DND-41 (cell line): ENCODE results near the gene PAK2.

ENCODE experiments used
- EZH2 ChIP-seq: IDR thresholded peaks from 3 replicates; pipeline ENCODE4 v1.6.1; 2012; ENCODE audit warnings: borderline replicate concordance, low read depth, mild to moderate bottlenecking, moderate library complexity, low read length, inconsistent platforms; ENCODE audit not compliant: severe bottlenecking
- TF ChIP-seq, protein P1 (sequence below): IDR thresholded peaks from 2 replicates; pipeline ENCODE4 v1.5.1; 2012; ENCODE audit warnings: borderline replicate concordance, low read length, moderate library complexity, mild to moderate bottlenecking; ENCODE audit not compliant: poor library complexity, severe bottlenecking; ENCODE audit errors: extremely low read depth

GRCh38 chr3:196804773-196805172, 65.1 kb downstream of the PAK2 start:
- TF ChIP-seq, protein P1, sequence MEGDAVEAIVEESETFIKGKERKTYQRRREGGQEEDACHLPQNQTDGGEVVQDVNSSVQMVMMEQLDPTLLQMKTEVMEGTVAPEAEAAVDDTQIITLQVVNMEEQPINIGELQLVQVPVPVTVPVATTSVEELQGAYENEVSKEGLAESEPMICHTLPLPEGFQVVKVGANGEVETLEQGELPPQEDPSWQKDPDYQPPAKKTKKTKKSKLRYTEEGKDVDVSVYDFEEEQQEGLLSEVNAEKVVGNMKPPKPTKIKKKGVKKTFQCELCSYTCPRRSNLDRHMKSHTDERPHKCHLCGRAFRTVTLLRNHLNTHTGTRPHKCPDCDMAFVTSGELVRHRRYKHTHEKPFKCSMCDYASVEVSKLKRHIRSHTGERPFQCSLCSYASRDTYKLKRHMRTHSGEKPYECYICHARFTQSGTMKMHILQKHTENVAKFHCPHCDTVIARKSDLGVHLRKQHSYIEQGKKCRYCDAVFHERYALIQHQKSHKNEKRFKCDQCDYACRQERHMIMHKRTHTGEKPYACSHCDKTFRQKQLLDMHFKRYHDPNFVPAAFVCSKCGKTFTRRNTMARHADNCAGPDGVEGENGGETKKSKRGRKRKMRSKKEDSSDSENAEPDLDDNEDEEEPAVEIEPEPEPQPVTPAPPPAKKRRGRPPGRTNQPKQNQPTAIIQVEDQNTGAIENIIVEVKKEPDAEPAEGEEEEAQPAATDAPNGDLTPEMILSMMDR, result no peak
- TF ChIP-seq EZH2, result no peak
